CD4-positive, alpha-beta T cell treated with Interleukin-4 for 1 hour (primary cell): ENCODE results near the gene COL8A2.

Experiments
- DNase-seq, 2 donors: peaks; one replicate each; pipeline ENCODE4 v3.0.0-alpha.2; 2020 to 2022

Gene COL8A2

GRCh38 chr1:36157115-36157903 lies 32.3 kb upstream of the COL8A2 start:
- DNase-seq, result no peak

GRCh38 chr1:36156329-36157114 lies 31.5 kb upstream of the COL8A2 start:
- DNase-seq, result peak; percentile 50 to 60

- peak; percentile 85 to 89 for DNase-seq
Measured at GRCh38 chr1:36155408-36156328, 30.6 kb upstream of the COL8A2 start, which contains the start of gene MAP7D1. Gene MAP7D1 (plus strand): TSS chr1:36156160. CDS start chr1:36156418, 258 bp downstream.

GRCh38 chr1:36154765-36155407 lies 29.9 kb upstream of the COL8A2 start:
- DNase-seq, result no peak

GRCh38 chr1:36154335-36154734 lies 29.3 kb upstream of the COL8A2 start:
- no peak for DNase-seq

- no peak for DNase-seq
Measured at GRCh38 chr1:36153476-36153875, 28.5 kb upstream of the COL8A2 start.

GRCh38 chr1:36151845-36152203 lies 26.8 kb upstream of the COL8A2 start:
- peak; percentile 63 to 73 for DNase-seq

GRCh38 chr1:36151134-36151844 lies 26.3 kb upstream of the COL8A2 start:
- DNase-seq, result no peak

GRCh38 chr1:36150296-36151133 lies 25.5 kb upstream of the COL8A2 start:
- DNase-seq, result peak; percentile 78 to 85

- DNase-seq, result no peak
Measured at GRCh38 chr1:36149973-36150295, 24.9 kb upstream of the COL8A2 start.

GRCh38 chr1:36149237-36149972 lies 24.4 kb upstream of the COL8A2 start, which contains the start of gene TRAPPC3:
Gene TRAPPC3 (minus strand): TSS chr1:36149486. CDS start chr1:36149378, 108 bp downstream.
- DNase-seq, result peak; percentile 100

GRCh38 chr1:36148821-36149236 lies 23.8 kb upstream of the COL8A2 start:
- DNase-seq, result no peak

- DNase-seq, result no peak
Measured at GRCh38 chr1:36144413-36144812, 19.4 kb upstream of the COL8A2 start.

- DNase-seq, result no peak
Measured at GRCh38 chr1:36143424-36143823, 18.4 kb upstream of the COL8A2 start.

GRCh38 chr1:36142121-36142520 lies 17.1 kb upstream of the COL8A2 start:
- DNase-seq, result no peak

- no peak for DNase-seq
Measured at GRCh38 chr1:36139521-36139920, 14.5 kb upstream of the COL8A2 start.

- DNase-seq, result no peak
Measured at GRCh38 chr1:36137776-36138175, 12.8 kb upstream of the COL8A2 start.

- DNase-seq, result no peak
Measured at GRCh38 chr1:36137226-36137625, 12.2 kb upstream of the COL8A2 start.

- no peak for DNase-seq
Measured at GRCh38 chr1:36136535-36136934, 11.5 kb upstream of the COL8A2 start.

- no peak for DNase-seq
Measured at GRCh38 chr1:36135796-36136195, 10.8 kb upstream of the COL8A2 start.
